AG10803 (cell line): ENCODE measurements around the gene SHISA4.

Source experiments
- DNase-seq: peaks from one replicate; pipeline ENCODE4 v3.0.0; 2010; ENCODE audit warnings: low read depth
- H3K4me3 ChIP-seq: 2 replicates; pipeline ENCODE4 v1.5.1; 2011; ENCODE audit warnings: mild to moderate bottlenecking, low read length, control low read depth
- CTCF ChIP-seq: conservative IDR thresholded peaks from 2 replicates; pipeline ENCODE4 v1.5.1; 2011; ENCODE audit warnings: mild to moderate bottlenecking, low read length, control low read depth, inconsistent platforms

Gene SHISA4

GRCh38 chr1:201941420-201942128, 52.9 kb downstream of the SHISA4 start:
- TF ChIP-seq CTCF = no peak
- DNase-seq = no peak
- no peak overlapping the region for H3K4me3 ChIP-seq

GRCh38 chr1:201942129-201942495, 53.4 kb downstream of the SHISA4 start:
- no peak for TF ChIP-seq CTCF
- no peak for DNase-seq
- H3K4me3 ChIP-seq = no peak overlapping the region
